WERI-Rb-1 (cell line): ENCODE results near the gene IST1.

Experiments
- DNase-seq: peaks from one replicate; pipeline ENCODE4 v3.0.0-alpha.2; 2020
- H3K27ac ChIP-seq: fragments of 250-450 bp; sonication (Bioruptor Pico); 2 replicates; pipeline ENCODE4 v1.5.1; 2020; ENCODE audit warnings: mild to moderate bottlenecking, moderate library complexity
- H3K27me3 ChIP-seq: fragments of 250-450 bp; sonication (Bioruptor Pico); 2 replicates; pipeline ENCODE4 v1.5.1; 2021; ENCODE audit warnings: mild to moderate bottlenecking, low read depth, moderate library complexity; ENCODE audit not compliant: insufficient read depth, severe bottlenecking
- H3K36me3 ChIP-seq: fragments of 250-450 bp; sonication (Bioruptor Pico); 2 replicates; pipeline ENCODE4 v1.5.1; 2020; ENCODE audit warnings: mild to moderate bottlenecking, moderate library complexity
- H3K4me3 ChIP-seq: 2 replicates; pipeline ENCODE4 v1.5.1; 2011; ENCODE audit warnings: low read depth, mild to moderate bottlenecking, control low read depth, low read length
- H3K9me3 ChIP-seq: fragments of 250-450 bp; sonication (Bioruptor Pico); 2 replicates; pipeline ENCODE4 v1.5.1; 2021; ENCODE audit warnings: mild to moderate bottlenecking, moderate library complexity; ENCODE audit not compliant: severe bottlenecking
- CTCF ChIP-seq: IDR thresholded peaks from 2 replicates; pipeline ENCODE4 v1.5.1; 2011; ENCODE audit warnings: low read depth, mild to moderate bottlenecking, control low read depth, inconsistent platforms, low read length

Gene IST1

GRCh38 chr16:71937868-71938510, 42.7 kb downstream of the IST1 start:
- H3K27me3 ChIP-seq: no peaks in the 10 kb centered on the region
- no peaks in the 10 kb centered on the region for H3K9me3 ChIP-seq
- no peaks in the 10 kb centered on the region for H3K36me3 ChIP-seq
- no peak overlapping the region for H3K27ac ChIP-seq
- DNase-seq: no peak
- no peak for TF ChIP-seq CTCF
- no peak overlapping the region for H3K4me3 ChIP-seq

GRCh38 chr16:71943887-71944286, 48.6 kb downstream of the IST1 start:
- Histone ChIP-seq H3K36me3 (no peaks in the 10 kb centered on the region), H3K27me3 (no peaks in the 10 kb centered on the region), H3K27ac (no peak overlapping the region), H3K9me3 (no peaks in the 10 kb centered on the region), H3K4me3 (no peak overlapping the region)
- no peak for TF ChIP-seq CTCF
- no peak for DNase-seq

- H3K27ac ChIP-seq: no peak overlapping the region
- TF ChIP-seq CTCF: no peak
- no peak overlapping the region for H3K4me3 ChIP-seq
- no peaks in the 10 kb centered on the region for H3K36me3 ChIP-seq
- no peaks in the 10 kb centered on the region for H3K9me3 ChIP-seq
- no peak for DNase-seq
- H3K27me3 ChIP-seq: no peaks in the 10 kb centered on the region
Measured at GRCh38 chr16:71945616-71946015, 50.3 kb downstream of the IST1 start.

GRCh38 chr16:71952825-71953224, 57.5 kb downstream of the IST1 start:
- H3K27ac ChIP-seq: no peak overlapping the region
- H3K9me3 ChIP-seq: no peaks in the 10 kb centered on the region
- TF ChIP-seq CTCF: no peak
- no peak for DNase-seq
- H3K4me3 ChIP-seq: no peak overlapping the region
- no peaks in the 10 kb centered on the region for H3K27me3 ChIP-seq
- no peaks in the 10 kb centered on the region for H3K36me3 ChIP-seq

- Histone ChIP-seq H3K27ac (no peak overlapping the region), H3K9me3 (no peaks in the 10 kb centered on the region), H3K4me3 (no peak overlapping the region), H3K36me3 (no peaks in the 10 kb centered on the region), H3K27me3 (no peaks in the 10 kb centered on the region)
- no peak for DNase-seq
- no peak for TF ChIP-seq CTCF
Measured at GRCh38 chr16:71954180-71954579, 58.8 kb downstream of the IST1 start.

GRCh38 chr16:71954699-71955195, 59.4 kb downstream of the IST1 start:
- H3K27ac ChIP-seq: no peak overlapping the region
- H3K4me3 ChIP-seq: no peak overlapping the region
- H3K27me3 ChIP-seq: no peaks in the 10 kb centered on the region
- no peak for DNase-seq
- TF ChIP-seq CTCF: no peak
- H3K9me3 ChIP-seq: no peaks in the 10 kb centered on the region
- no peaks in the 10 kb centered on the region for H3K36me3 ChIP-seq
